HG02938 (cell line): ENCODE data around the gene HSPA6.
"Not testable (repeated sequence)": the region's sequence is repeated elsewhere in the genome, so short reads cannot be mapped to it uniquely, and the experiment has no call there.

Experiments used
- ATAC-seq: cut with Tn5 transposase; IDR thresholded peaks from one replicate; pipeline ENCODE4 v1.9.1; 2021; ENCODE audit warnings: mild to moderate bottlenecking, moderate library complexity; ENCODE audit not compliant: unreplicated experiment

Gene HSPA6

DNA sequence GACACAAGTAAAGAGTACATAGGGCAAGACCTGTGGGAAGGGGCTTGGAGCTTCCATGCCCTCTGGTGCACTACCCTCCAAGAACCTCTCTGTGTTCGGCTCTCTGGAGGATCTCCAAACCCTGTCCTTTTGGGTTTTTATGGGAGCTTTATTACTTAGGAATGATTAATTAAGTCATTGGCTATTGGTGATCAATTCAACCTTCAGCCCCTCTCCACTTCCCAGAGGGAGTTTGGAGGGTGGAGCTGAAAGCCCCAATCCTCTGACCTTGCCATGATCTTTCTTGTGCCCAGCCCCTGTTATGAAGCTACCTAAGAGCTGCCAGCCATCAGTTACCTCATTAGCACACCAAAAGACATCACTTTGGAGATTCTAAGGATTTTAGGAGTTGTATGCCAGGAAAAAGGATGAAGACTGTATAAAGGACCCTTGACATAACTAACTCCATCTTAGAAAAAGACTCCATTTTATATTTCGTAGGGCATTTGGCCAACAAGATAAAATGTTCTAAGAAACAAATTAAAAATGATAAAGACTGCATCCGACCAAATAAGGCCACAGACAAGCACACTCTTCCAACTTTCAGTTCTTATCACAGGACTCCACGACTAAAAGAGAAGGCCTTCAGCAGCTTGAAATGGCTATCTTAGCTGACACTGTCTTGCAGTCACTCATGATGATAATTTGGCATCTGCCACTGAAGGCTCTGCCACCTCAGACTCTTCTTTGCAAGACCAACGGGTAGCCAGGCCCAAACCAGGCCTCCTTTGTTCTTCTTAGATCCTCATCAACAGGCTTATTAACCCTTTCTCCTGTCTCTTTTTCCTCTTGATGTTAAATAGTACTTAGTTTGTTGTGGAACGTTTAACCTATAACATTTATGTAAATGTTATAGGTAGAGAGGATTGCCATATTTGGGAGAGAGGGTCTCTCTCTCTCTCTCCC, 33.4 kb downstream of the HSPA6 start:
- not testable (repeated sequence) for ATAC-seq

- ATAC-seq = not testable (repeated sequence)
Measured at GRCh38 chr1:161560960-161561715, 36.8 kb downstream of the HSPA6 start.

DNA sequence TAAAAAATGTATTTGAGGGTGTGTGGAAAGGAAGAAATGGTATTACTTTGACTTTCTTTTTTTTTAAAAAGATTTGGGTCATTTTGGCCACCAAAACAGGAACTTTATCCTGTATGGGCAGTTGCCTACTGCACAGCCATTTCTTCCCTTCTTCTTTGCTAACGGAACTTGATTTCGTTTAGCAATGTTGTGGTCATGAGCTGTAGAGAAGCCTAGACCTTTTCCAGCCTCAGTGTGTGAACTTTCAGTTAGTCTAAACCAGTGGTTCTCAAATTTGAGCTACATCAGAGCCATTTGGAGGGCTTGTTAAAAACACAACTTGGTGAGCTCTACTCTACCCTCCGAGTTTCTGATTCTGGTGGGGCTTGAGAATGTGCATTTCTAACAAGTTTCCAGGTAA, 38.1 kb downstream of the HSPA6 start:
- not testable (repeated sequence) for ATAC-seq

DNA sequence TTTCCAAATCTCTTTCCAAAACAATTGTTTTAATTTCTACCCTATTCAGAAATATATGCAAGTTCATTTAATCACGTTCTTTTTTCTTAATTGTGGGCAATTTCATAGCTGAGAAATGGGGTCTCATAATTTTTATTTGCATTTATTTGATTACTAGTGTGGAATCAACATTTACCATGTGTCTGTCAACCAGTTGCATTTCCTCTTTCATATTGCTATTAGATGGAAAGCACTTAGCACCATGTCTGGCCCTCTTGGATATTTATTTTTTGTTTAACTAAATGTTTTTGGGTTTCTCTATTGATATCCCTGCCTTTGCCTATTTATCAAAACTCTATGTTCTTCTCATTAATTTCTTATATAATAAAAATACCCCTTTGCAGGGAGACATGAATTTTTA, 39.2 kb downstream of the HSPA6 start:
- ATAC-seq = not testable (repeated sequence)

- ATAC-seq = not testable (repeated sequence)
Measured at GRCh38 chr1:161566602-161566960, 42.2 kb downstream of the HSPA6 start.

- ATAC-seq = not testable (repeated sequence)
Measured at GRCh38 chr1:161571703-161572102, 47.4 kb downstream of the HSPA6 start.
